Common myeloid progenitor, CD34-positive (primary cell): ENCODE data around the gene PDZD7.
A peak's percentile ranks its signal among the peaks of the same experiment; 100 is the strongest.
"Not testable (repeated sequence)": the region's sequence is repeated elsewhere in the genome, so short reads cannot be mapped to it uniquely, and the experiment has no call there.

Source experiments
- CTCF ChIA-PET: fragments of 350-600 bp; sonication (Branson Sonifier 250); formaldehyde crosslinking; loops from one replicate; lab custom pipeline; 2021; ENCODE audit warnings: antibody characterized with exemption; lab: Charles Lee
- POLR2A ChIA-PET: fragments of 350-600 bp; sonication (Branson Sonifier 250); formaldehyde crosslinking; loops from one replicate; lab custom pipeline; 2021; ENCODE audit warnings: antibody characterized with exemption; lab: Charles Lee
- DNase-seq, 3 donors: peaks; one replicate each; pipeline versions ENCODE4 v3.0.0 to v3.0.0-alpha.2; 2013
- H3K27ac ChIP-seq, 2 experiments: 1 replicate in 1 of 2; 2 replicates in 1 of 2; pipeline ENCODE4 v1.7.0; 2013; ENCODE audit warnings: inconsistent platforms in 2 of 2, low read length in 2 of 2, mild to moderate bottlenecking in 2 of 2, low read depth in 1 of 2, moderate library complexity in 1 of 2; ENCODE audit not compliant: severe bottlenecking in 2 of 2, insufficient read depth in 1 of 2, poor library complexity in 1 of 2
- H3K27me3 ChIP-seq, 5 experiments: replicated peaks in 2 of 5; 1 replicate in 3 of 5; 2 replicates in 2 of 5; pipeline versions ENCODE4 v1.6.1 to v1.7.0; 2013; ENCODE audit warnings: low read length in 4 of 5, mild to moderate bottlenecking in 2 of 5, moderate library complexity in 2 of 5, inconsistent platforms in 1 of 5; ENCODE audit not compliant: insufficient read depth in 5 of 5, control insufficient read depth in 4 of 5
- H3K36me3 ChIP-seq, 4 experiments: 1 replicate in 2 of 4; 2 replicates in 2 of 4; pipeline versions ENCODE4 v1.6.1 to v1.7.0; 2013; ENCODE audit warnings: low read length in 3 of 4, control low read depth in 1 of 4, mild to moderate bottlenecking in 1 of 4; ENCODE audit not compliant: control insufficient read depth in 4 of 4, insufficient read depth in 4 of 4
- H3K4me1 ChIP-seq, 4 experiments: 1 replicate in 3 of 4; 2 replicates in 1 of 4; pipeline versions ENCODE4 v1.6.1 to v1.7.1; 2013; ENCODE audit warnings: low read length in 3 of 4, mild to moderate bottlenecking in 3 of 4, control low read depth in 1 of 4, inconsistent platforms in 1 of 4, moderate library complexity in 1 of 4; ENCODE audit not compliant: control insufficient read depth in 4 of 4, insufficient read depth in 4 of 4; ENCODE audit errors: control extremely low read depth in 1 of 4
- H3K4me3 ChIP-seq, 7 experiments: 1 replicate in 4 of 7; 2 replicates in 3 of 7; pipeline versions ENCODE4 v1.5.1 to v1.7.0; 2013; ENCODE audit warnings: mild to moderate bottlenecking in 7 of 7, low read length in 6 of 7, moderate library complexity in 6 of 7, inconsistent platforms in 2 of 7, low read depth in 2 of 7, control low read depth in 1 of 7; ENCODE audit not compliant: insufficient read depth in 4 of 7, control insufficient read depth in 1 of 7; ENCODE audit errors: extremely low read depth in 1 of 7
- H3K9me3 ChIP-seq, 5 experiments: 1 replicate in 4 of 5; 2 replicates in 1 of 5; pipeline versions ENCODE4 v1.6.1 to v1.7.1; 2013; ENCODE audit warnings: low read length in 4 of 5, mild to moderate bottlenecking in 2 of 5, inconsistent platforms in 1 of 5, low read depth in 1 of 5, moderate library complexity in 1 of 5; ENCODE audit not compliant: control insufficient read depth in 4 of 5, insufficient read depth in 2 of 5; ENCODE audit errors: control extremely low read depth in 1 of 5
- WGBS: methylation state at CpG from one replicate; pipeline ENCODE4 v1.1.5; 2013; ENCODE audit not compliant: insufficient coverage; 5-methylcytosine and 5-hydroxymethylcytosine counted together

The PDZD7 gene

DNA sequence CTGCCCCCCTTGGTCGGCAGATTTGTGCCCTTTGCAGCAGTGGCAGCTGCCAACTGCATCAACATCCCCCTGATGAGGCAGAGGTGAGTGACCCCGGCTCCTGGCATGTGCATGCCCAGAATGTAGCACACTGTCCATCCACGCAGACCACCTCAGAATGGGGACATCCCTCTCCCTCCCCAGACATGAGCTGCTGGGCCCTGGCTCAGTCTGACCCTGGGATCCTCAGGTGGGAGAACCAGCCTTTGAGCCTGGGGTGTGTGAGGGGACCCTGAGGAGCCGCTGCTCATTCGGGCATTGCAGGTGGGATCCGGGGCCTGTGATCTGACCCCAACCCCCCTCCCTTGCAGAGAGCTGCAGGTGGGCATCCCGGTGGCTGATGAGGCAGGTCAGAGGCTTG lies 5.8 kb upstream of the PDZD7 start:
- POLR2A ChIA-PET, result no interaction called here
- Histone ChIP-seq H3K9me3 (no peaks in the 10 kb centered on the region), H3K27ac (no peak overlapping the region), H3K36me3 (peaks cover 8 to 56% (median 26%) of the 10 kb centered on the region in 4 experiments), H3K4me1 (peaks cover 2 to 32% (median 18%) of the 10 kb centered on the region in 4 experiments), H3K27me3 (no peaks in the 10 kb centered on the region), H3K4me3 (no peak overlapping the region)
- CTCF ChIA-PET, result interaction anchor here (7.7 to 67.5 kb wide), 3 partner anchors 7 to 34 kb away, joined by 71 to 1574 read pairs (median 1574); partner anchors contain the start of genes KAZALD1, PDZD7 and SFXN3
- WGBS, result 91% methylated on average over 7 of the region's 7 CpGs
- DNase-seq, result no peak

DNA sequence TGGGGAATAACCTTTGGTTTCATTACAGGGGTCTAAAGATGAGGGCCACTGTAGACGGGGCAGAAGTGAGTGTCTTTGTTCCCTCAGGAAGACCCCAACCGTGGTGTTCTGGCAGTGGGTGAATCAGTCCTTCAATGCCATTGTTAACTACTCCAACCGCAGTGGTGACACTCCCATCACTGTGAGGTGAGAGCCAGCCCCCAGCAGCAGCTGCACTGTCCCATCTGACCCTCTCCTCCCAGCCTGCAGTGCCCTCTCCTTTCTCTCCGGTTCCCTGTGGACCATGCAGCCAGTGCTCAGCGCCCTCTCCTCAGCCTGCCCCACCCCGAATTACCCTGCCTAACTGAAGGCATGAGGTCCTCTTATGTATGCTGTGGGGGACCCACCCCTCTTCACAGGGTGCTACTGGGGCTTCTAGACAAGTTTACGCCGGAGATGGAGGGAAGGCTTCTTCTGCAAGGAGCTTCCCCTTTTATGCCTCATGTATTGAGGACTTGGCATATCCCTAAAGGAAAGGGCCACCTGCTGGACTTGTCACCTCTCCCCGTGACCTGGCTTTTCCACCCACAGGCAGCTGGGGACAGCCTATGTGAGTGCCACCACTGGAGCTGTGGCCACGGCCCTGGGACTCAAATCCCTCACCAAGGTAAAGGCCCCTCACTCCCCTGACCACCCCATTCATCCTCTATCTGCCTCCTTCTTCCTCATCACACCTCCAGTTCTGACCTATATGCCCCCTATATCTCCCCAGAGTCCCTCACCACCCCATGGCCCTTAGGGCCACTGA lies 5.2 kb upstream of the PDZD7 start:
- ChIA-PET POLR2A (no interaction called here), CTCF (interaction anchor here (1.8 to 45.1 kb wide), 3 partner anchors 18 to 106 kb away, joined by 7 to 1574 read pairs (median 12); partner anchors contain the start of gene KAZALD1)
- Histone ChIP-seq H3K9me3 (no peaks in the 10 kb centered on the region), H3K27ac (no peak overlapping the region), H3K27me3 (no peaks in the 10 kb centered on the region), H3K4me1 (peaks cover 2 to 33% (median 23%) of the 10 kb centered on the region in 4 experiments), H3K4me3 (no peak overlapping the region), H3K36me3 (peaks cover 8 to 56% (median 26%) of the 10 kb centered on the region in 4 experiments)
- WGBS, result 98% methylated on average over 5 of the region's 10 CpGs
- DNase-seq, result no peak

- H3K36me3 ChIP-seq, result peaks cover 8 to 56% (median 26%) of the 10 kb centered on the region in 4 experiments
- no peak overlapping the region for H3K4me3 ChIP-seq
- 90% methylated on average over 7 of the region's 7 CpGs for WGBS
- DNase-seq, result no peak
- no peaks in the 10 kb centered on the region for H3K9me3 ChIP-seq
- no peak overlapping the region for H3K27ac ChIP-seq
- CTCF ChIA-PET, result interaction anchor here (0.9 to 45.1 kb wide), 6 partner anchors 10 to 107 kb away, joined by 3 to 1574 read pairs (median 6); partner anchors contain the start of gene KAZALD1
- peaks cover 0 to 1% (median 0%) of the 10 kb centered on the region in 5 experiments for H3K27me3 ChIP-seq
- H3K4me1 ChIP-seq, result peaks cover 2 to 37% (median 30%) of the 10 kb centered on the region in 4 experiments
- POLR2A ChIA-PET, result no interaction called here
These were observed 4.4 kb upstream of the PDZD7 start for GRCh38 chr10:101035314-101035713.

DNA sequence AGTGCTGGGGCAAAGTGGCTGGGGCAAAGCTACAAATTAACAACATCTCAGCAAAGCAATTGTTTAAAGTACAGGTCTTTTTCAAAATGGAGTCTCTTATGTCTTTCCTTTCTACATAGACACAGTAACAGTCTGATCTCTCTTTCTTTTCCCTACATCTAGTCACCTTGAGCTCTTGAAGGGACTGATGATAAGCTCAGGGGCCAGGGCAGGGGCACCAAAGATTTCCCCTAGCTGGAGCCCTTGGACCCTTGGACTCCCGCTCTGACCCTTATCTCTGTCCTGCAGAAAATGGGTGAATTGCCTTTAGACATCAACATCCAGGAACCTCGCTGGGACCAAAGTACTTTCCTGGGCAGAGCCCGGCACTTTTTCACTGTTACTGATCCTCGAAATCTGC lies 3.5 kb upstream of the PDZD7 start:
- CTCF ChIA-PET, result interaction anchor here (0.9 to 45.1 kb wide), 7 partner anchors 9 to 107 kb away, joined by 3 to 1574 read pairs (median 4); partner anchors contain the start of gene KAZALD1
- DNase-seq, H3K27me3 ChIP-seq, H3K4me3 ChIP-seq, H3K27ac ChIP-seq, H3K9me3 ChIP-seq, POLR2A ChIA-PET: not testable (repeated sequence)
- Histone ChIP-seq H3K36me3 (peaks cover 8 to 49% (median 26%) of the 10 kb centered on the region in 4 experiments), H3K4me1 (peaks cover 2 to 42% (median 32%) of the 10 kb centered on the region in 4 experiments)
- WGBS, result 97% methylated on average over 4 of the region's 4 CpGs

- H3K27me3 ChIP-seq, result peaks cover 0 to 14% (median 9%) of the 10 kb centered on the region in 5 experiments
- H3K9me3 ChIP-seq, result no peaks in the 10 kb centered on the region
- WGBS, result no CpG with 5 or more reads among the region's 3 CpGs
- H3K36me3 ChIP-seq, result peaks cover 8 to 38% (median 25%) of the 10 kb centered on the region in 4 experiments
- peaks cover 2 to 42% (median 36%) of the 10 kb centered on the region in 4 experiments for H3K4me1 ChIP-seq
- ChIA-PET POLR2A (interaction anchor here (2.4 kb wide), 1 partner anchor 10 kb away, joined by 7 read pairs; no protein-coding TSS in a partner anchor), CTCF (interaction anchor here (11.5 to 45.1 kb wide), 2 partner anchors 16 to 37 kb away, joined by 166 to 1574 read pairs; partner anchors contain the start of gene KAZALD1)
- H3K27ac ChIP-seq, result no peak overlapping the region
- peak overlapping the region in 5 of 7 experiments; percentile 67 to 92 (median 81) for H3K4me3 ChIP-seq
- no peak for DNase-seq
These were observed 2.3 kb upstream of the PDZD7 start for GRCh38 chr10:101033276-101033675.

DNA sequence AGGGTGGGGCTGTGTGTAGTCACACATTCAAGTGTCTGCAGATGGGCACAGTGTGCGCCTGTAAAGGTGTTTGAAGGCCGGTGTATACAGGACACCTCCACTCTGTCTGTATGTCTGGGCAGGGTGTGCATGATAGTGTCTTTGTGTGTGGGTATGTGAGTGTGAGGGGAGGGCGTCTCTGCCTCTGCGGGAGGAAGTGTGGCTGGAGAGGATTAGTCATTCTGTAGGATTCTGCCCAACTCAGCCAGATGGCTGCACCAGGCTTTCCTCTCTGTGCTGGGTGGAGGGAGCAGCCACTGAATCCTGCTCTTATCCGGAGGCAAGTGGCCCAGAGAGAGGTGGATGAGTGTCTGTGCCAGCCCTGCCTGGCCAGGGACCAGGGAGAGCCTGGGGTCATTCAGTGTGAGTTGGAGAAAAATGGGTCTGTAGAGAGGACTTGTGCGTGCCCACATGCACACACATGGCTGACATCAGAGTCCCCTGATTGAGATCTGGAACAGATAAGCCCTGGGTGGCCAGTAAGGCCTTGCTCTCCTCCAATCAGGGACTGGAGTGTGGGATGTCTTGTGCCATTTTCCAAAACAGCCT lies 1.8 kb upstream of the PDZD7 start:
- Histone ChIP-seq H3K27me3 (peaks cover 0 to 16% (median 9%) of the 10 kb centered on the region in 5 experiments), H3K27ac (peak overlapping the region; percentile 84 to 93), H3K9me3 (no peaks in the 10 kb centered on the region), H3K4me3 (peak overlapping the region; percentile 45 to 92 (median 80)), H3K36me3 (peaks cover 5 to 32% (median 21%) of the 10 kb centered on the region in 4 experiments), H3K4me1 (peaks cover 2 to 42% (median 36%) of the 10 kb centered on the region in 4 experiments)
- ChIA-PET POLR2A (interaction anchor here (0.9 to 2.4 kb wide), 4 partner anchors 10 to 34 kb away, joined by 3 to 7 read pairs (median 5); partner anchors contain the start of gene KAZALD1), CTCF (interaction anchor here (1.2 to 45.1 kb wide), 3 partner anchors 16 to 38 kb away, joined by 4 to 1574 read pairs (median 166); partner anchors contain the start of gene KAZALD1)
- peak; percentile 88 to 96 (median 94) for DNase-seq
- WGBS, result 2% methylated on average over 4 of the region's 6 CpGs
